Mesothelial cell of epicardium (in vitro differentiated cells): ENCODE results near the gene NEU1. TPM values are rescaled to one million over a fixed set of nuclear protein-coding genes. Genes with fewer than 3 reads are reported as not detected.
A peak's percentile ranks its signal among the peaks of the same experiment; 100 is the strongest.
"Not testable (repeated sequence)": the region's sequence is repeated elsewhere in the genome, so short reads cannot be mapped to it uniquely, and the experiment has no call there.

ENCODE experiments used
- DNase-seq, 2 experiments: peaks; one replicate each; pipeline ENCODE4 v3.0.0; 2021; ENCODE audit warnings: low spot score in 2 of 2; ENCODE audit not compliant: unreplicated experiment in 2 of 2
- H3K27ac Mint-ChIP-seq: 2 replicates; pipeline ENCODE4 v1.8.0; 2021; ENCODE audit warnings: mixed read lengths
- H3K27me3 Mint-ChIP-seq: 2 replicates; pipeline ENCODE4 v1.8.0; 2021; ENCODE audit warnings: low read depth, mixed read lengths
- H3K36me3 Mint-ChIP-seq: 2 replicates; pipeline ENCODE4 v1.8.0; 2021; ENCODE audit warnings: mixed read lengths
- H3K4me1 Mint-ChIP-seq: 2 replicates; pipeline ENCODE4 v1.8.0; 2021; ENCODE audit warnings: mixed read lengths
- H3K4me3 Mint-ChIP-seq: 2 replicates; pipeline ENCODE4 v1.8.0; 2021; ENCODE audit warnings: mild to moderate bottlenecking, moderate library complexity, mixed read lengths
- H3K9me3 Mint-ChIP-seq: 2 replicates; pipeline ENCODE4 v1.8.0; 2021; ENCODE audit warnings: mixed read lengths
- total RNA-seq: library from RNA; stranded (reverse); gene quantifications from 3 replicates; pipeline ENCODE4 v1.2.1, GENCODE V29; 2021
- TF ChIP-seq, protein P1 (sequence below): fragments of 200-600 bp; sonication (generic); IDR thresholded peaks from one replicate; pipeline ENCODE4 v1.5.0; 2021; ENCODE audit warnings: antibody characterized with exemption; ENCODE audit not compliant: unreplicated experiment

Gene NEU1
- total RNA-seq, 1 donor from 2014 or later: 24.7 TPM

GRCh38 chr6:31829633-31830283 is 32.9 kb downstream of the NEU1 start:
- TF ChIP-seq, protein P1, sequence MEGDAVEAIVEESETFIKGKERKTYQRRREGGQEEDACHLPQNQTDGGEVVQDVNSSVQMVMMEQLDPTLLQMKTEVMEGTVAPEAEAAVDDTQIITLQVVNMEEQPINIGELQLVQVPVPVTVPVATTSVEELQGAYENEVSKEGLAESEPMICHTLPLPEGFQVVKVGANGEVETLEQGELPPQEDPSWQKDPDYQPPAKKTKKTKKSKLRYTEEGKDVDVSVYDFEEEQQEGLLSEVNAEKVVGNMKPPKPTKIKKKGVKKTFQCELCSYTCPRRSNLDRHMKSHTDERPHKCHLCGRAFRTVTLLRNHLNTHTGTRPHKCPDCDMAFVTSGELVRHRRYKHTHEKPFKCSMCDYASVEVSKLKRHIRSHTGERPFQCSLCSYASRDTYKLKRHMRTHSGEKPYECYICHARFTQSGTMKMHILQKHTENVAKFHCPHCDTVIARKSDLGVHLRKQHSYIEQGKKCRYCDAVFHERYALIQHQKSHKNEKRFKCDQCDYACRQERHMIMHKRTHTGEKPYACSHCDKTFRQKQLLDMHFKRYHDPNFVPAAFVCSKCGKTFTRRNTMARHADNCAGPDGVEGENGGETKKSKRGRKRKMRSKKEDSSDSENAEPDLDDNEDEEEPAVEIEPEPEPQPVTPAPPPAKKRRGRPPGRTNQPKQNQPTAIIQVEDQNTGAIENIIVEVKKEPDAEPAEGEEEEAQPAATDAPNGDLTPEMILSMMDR: peak; percentile 60
- no peak for DNase-seq
- no peaks in the 10 kb centered on the region for H3K9me3 Mint-ChIP-seq
- H3K4me3 Mint-ChIP-seq: peak overlapping the region; percentile 83
- H3K27me3 Mint-ChIP-seq: no peaks in the 10 kb centered on the region
- H3K4me1 Mint-ChIP-seq: peaks cover 40% of the 10 kb centered on the region
- H3K27ac Mint-ChIP-seq: peak overlapping the region; percentile 96
- H3K36me3 Mint-ChIP-seq: no peaks in the 10 kb centered on the region

DNA sequence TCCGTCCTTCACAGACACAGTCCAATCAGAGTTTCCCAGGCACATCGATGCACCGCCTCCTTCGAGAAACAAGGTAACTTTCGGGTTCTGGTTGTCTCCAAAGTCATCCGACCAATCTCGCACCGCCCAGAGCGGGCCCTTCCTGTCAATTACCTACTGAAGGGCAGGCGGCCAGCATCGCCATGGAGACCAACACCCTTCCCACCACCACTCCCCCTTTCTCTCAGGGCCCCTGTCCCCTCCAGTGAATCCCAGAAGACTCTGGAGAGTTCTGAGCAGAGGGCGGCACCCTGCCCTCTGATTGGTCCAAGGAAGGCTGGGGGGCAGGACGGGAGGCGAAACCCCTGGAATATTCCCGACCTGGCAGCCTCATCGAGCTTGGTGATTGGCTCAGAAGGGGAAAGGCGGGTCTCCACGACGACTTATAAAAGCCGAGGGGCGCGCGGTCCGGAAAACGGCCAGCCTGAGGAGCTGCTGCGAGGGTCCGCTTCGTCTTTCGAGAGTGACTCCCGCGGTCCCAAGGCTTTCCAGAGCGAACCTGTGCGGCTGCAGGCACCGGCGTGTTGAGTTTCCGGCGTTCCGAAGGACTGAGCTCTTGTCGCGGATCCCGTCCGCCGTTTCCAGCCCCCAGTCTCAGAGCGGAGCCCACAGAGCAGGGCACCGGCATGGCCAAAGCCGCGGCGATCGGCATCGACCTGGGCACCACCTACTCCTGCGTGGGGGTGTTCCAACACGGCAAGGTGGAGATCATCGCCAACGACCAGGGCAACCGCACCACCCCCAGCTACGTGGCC is 35.1 kb downstream of the NEU1 start, which contains the start of gene HSPA1B:
HSPA1B (plus strand) TSS at position 453 of the 794 bp plus-strand sequence; CDS start at position 666, 213 bp downstream.
- peaks cover 54% of the 10 kb centered on the region for H3K4me1 Mint-ChIP-seq
- peak within 1 kb of the TSS; percentile 87 for H3K4me3 Mint-ChIP-seq

DNA sequence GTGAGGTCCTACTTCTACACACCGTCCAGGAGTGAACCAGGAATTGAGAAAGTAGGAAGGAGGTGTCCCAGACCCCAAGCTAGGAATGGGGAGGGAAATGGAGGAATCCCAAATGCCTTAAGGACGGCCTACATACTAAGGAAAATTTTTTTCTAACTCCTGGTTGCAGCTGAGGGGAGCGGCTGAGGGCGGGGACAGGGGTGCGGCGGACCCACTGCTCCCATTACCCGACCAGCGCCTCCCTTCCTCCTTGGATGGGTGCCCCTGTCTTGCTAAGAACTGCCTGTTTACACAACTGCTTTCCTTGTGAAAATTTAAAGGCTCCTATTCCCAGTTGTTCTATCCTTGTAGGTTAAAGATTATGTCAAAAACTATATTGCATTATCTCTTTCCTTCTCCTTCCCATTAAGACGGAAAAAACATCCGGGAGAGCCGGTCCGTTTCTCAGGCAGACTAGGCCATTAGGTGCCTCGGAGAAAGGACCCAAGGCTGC is 35.8 kb downstream of the NEU1 start:
- peak in 1 of 2 experiments; percentile 62 for DNase-seq
- Mint-ChIP-seq H3K9me3 (no peaks in the 10 kb centered on the region), H3K36me3 (no peaks in the 10 kb centered on the region), H3K27me3 (no peaks in the 10 kb centered on the region), H3K4me3 (peak overlapping the region; percentile 87), H3K27ac (peak overlapping the region; percentile 97), H3K4me1 (peaks cover 59% of the 10 kb centered on the region)
- TF ChIP-seq, protein P1: no peak

More for the DNA sequence above, 35.1 kb downstream of the NEU1 start, which contains the start of gene HSPA1B:
- Mint-ChIP-seq H3K27me3 (no peaks in the 10 kb centered on the region), H3K27ac (peak within 1 kb of the TSS; percentile 97), H3K9me3 (no peaks in the 10 kb centered on the region), H3K36me3 (no peaks in the 10 kb centered on the region)
- TF ChIP-seq, protein P1: no peak
- DNase-seq: peak; percentile 94 to 98

- Mint-ChIP-seq H3K27ac (peak overlapping the region; percentile 97), H3K4me1 (peaks cover 63% of the 10 kb centered on the region), H3K36me3 (no peaks in the 10 kb centered on the region), H3K4me3 (peak overlapping the region; percentile 44), H3K27me3 (no peaks in the 10 kb centered on the region), H3K9me3 (no peaks in the 10 kb centered on the region)
- TF ChIP-seq, protein P1: no peak
- no peak for DNase-seq
Measured at GRCh38 chr6:31825553-31825952, 37.1 kb downstream of the NEU1 start.

DNA sequence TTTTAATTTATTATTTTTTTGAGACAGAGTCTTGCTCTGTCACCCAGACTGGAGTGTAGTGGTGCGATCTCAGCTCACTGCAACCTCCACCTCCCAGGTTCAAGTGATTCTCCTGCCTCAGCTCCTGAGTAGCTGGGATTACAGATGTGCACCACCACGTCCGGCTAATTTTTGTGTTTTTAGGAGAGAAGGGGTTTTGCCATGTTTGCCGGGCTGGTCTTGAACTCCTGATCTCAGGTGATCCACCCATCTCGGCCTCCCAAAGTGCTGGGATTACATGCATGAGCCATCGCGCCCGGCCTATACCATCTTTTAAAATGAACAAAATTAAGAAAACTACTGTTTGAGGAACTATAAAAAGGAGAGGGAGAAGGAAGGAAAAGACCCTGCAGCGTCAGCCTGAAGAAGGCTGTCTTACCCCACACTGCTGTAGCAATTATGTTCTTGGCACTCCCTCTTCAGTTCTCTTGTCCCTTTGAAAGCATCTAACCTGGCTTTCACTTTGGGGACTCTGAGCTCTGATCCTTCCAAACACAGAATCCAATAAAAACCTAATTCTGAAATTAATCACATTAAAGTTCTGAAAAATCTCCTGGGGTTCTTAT is 38.9 kb downstream of the NEU1 start:
- not testable (repeated sequence) for H3K36me3 Mint-ChIP-seq, H3K27me3 Mint-ChIP-seq, H3K9me3 Mint-ChIP-seq, DNase-seq
- Mint-ChIP-seq H3K27ac (peak overlapping the region; percentile 92), H3K4me1 (peaks cover 60% of the 10 kb centered on the region), H3K4me3 (peak overlapping the region; percentile 20)
